GM12878 (cell line): ENCODE measurements around the gene DDX27.

Experiments used
- BHLHE40 ChIP-seq, 2 experiments: fragments of 450-650 bp in 1 of 2; IDR thresholded peaks; 2 replicates each; pipeline ENCODE4 v1.6.1; 2011 to 2017; ENCODE audit warnings: low read depth in 2 of 2, borderline replicate concordance in 1 of 2, improper control_type of control experiment in 1 of 2, low read length in 1 of 2, mild to moderate bottlenecking in 1 of 2
- DPF2 ChIP-seq: fragments of 450-650 bp; IDR thresholded peaks from 2 replicates; pipeline ENCODE4 v1.6.1; 2017; ENCODE audit warnings: mild to moderate bottlenecking
- MXI1 ChIP-seq: fragments of 150-350 bp; IDR thresholded peaks from 2 replicates; pipeline ENCODE4 v1.6.1; 2011; ENCODE audit warnings: low read depth, mild to moderate bottlenecking, inconsistent platforms, low read length, improper control_type of control experiment
- POLR2AphosphoS5 ChIP-seq: IDR thresholded peaks from 2 replicates; pipeline ENCODE4 v1.6.1; 2011; ENCODE audit warnings: mild to moderate bottlenecking, low read length, inconsistent platforms
- TF ChIP-seq, protein P1 (sequence below), 3 experiments: IDR thresholded peaks in 2 of 3; conservative IDR thresholded peaks in 1 of 3; 2 replicates each; pipeline ENCODE4 v1.5.1; 2011; ENCODE audit warnings: low read depth in 3 of 3, low read length in 3 of 3, mild to moderate bottlenecking in 3 of 3, control low read depth in 2 of 3, moderate library complexity in 2 of 3, inconsistent platforms in 1 of 3, mixed read lengths in 1 of 3; ENCODE audit not compliant: control insufficient read depth in 2 of 3, insufficient read depth in 1 of 3; ENCODE audit errors: extremely low read depth in 1 of 3

DNA sequence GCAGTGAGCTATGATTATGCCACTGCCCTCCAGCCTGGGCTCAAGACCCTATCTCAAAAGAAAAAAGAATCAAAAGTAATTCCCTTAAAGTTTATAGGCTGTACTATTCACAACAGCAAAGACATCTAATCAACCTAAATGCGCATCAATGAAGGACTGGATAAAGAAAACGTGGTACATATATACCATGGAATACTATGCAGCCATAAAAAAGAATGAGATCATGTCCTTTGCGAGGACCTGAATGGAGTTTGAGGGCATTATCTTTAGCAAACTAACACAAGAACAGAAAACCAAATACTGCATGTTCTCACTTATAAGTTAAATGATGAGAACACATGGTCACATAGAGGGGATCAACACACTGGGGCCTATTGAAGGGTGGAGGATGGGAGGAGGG is 42.0 kb downstream of the DDX27 start:
- TF ChIP-seq MXI1, result no peak
- TF ChIP-seq, protein P1, sequence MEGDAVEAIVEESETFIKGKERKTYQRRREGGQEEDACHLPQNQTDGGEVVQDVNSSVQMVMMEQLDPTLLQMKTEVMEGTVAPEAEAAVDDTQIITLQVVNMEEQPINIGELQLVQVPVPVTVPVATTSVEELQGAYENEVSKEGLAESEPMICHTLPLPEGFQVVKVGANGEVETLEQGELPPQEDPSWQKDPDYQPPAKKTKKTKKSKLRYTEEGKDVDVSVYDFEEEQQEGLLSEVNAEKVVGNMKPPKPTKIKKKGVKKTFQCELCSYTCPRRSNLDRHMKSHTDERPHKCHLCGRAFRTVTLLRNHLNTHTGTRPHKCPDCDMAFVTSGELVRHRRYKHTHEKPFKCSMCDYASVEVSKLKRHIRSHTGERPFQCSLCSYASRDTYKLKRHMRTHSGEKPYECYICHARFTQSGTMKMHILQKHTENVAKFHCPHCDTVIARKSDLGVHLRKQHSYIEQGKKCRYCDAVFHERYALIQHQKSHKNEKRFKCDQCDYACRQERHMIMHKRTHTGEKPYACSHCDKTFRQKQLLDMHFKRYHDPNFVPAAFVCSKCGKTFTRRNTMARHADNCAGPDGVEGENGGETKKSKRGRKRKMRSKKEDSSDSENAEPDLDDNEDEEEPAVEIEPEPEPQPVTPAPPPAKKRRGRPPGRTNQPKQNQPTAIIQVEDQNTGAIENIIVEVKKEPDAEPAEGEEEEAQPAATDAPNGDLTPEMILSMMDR (IDR thresholded peaks at IDR 0.05 in 2 of 3, conservative IDR thresholded peaks at IDR 0.05 in 1 of 3; ENCODE audit: control insufficient read depth in 2 of 3, extremely low read depth in 1 of 3, insufficient read depth in 1 of 3, low read depth in 3 of 3, low read length in 3 of 3), result no peak
- TF ChIP-seq BHLHE40 (IDR thresholded peaks at IDR 0.05; ENCODE audit: borderline replicate concordance in 1 of 2, low read depth in 2 of 2, low read length in 1 of 2), result no peak
- TF ChIP-seq POLR2AphosphoS5, result no peak
- TF ChIP-seq DPF2, result no peak
